Mammary epithelial cell (primary cell): ENCODE measurements around the gene SHB.

Experiments
- CTCF ChIP-seq, 2 donors: IDR thresholded peaks in 1 of 2; conservative IDR thresholded peaks in 1 of 2; 2 replicates each; pipeline ENCODE4 v1.5.1; 2011 to 2012; ENCODE audit warnings: inconsistent platforms in 2 of 2, low read length in 2 of 2, mild to moderate bottlenecking in 2 of 2, control low read depth in 1 of 2, low read depth in 1 of 2; ENCODE audit not compliant: insufficient read depth in 1 of 2; ENCODE audit errors: extremely low read depth in 1 of 2
- EZH2 ChIP-seq: IDR thresholded peaks from 2 replicates; pipeline ENCODE4 v1.6.1; 2012; ENCODE audit warnings: low read length, inconsistent platforms, borderline replicate concordance

- no peak for TF ChIP-seq CTCF (conservative IDR thresholded peaks at IDR 0.05 in 1 of 2, IDR thresholded peaks at IDR 0.05 in 1 of 2; ENCODE audit: extremely low read depth in 1 of 2, insufficient read depth in 1 of 2, low read depth in 1 of 2, low read length in 2 of 2)
- no peak for TF ChIP-seq EZH2
Measured at GRCh38 chr9:37937366-37937765, 131.7 kb downstream of the SHB start.
